GM18499 (cell line): ENCODE measurements around the gene TNFRSF13B.

ENCODE experiments used
- ATAC-seq: cut with Tn5 transposase; IDR thresholded peaks from one replicate; pipeline ENCODE4 v1.9.1; 2021; ENCODE audit warnings: moderate number of reproducible peaks; ENCODE audit not compliant: insufficient read depth, unreplicated experiment

TNFRSF13B gene

DNA sequence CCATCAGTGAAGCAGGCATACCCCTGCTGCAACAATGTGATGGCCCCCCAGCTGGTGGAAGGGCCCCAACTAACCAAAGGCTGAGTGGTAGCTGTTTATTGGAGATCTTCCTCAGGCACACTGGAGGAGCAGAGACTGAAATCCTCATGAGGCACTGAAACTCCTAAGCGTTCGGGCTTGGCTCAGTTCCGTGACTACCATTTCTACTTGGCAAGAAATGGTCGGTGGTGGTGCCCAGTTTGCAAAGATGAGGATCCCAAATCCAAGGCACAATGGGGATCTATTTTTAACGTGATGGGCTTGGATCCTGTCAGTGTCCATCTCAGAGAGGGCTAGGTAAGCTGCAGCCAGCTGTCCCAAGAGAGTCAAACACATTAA is 82.8 kb downstream of the TNFRSF13B start:
- ATAC-seq, result no peak
